CD4-positive, alpha-beta memory T cell (primary cell): Measurements from ENCODE around the gene CRKL. TPM values are rescaled to one million over a fixed set of nuclear protein-coding genes. Genes with fewer than 3 reads are reported as not detected.

Source experiments
- CTCF ChIA-PET: fragments of 350-600 bp; sonication (Branson Sonifier 250); formaldehyde crosslinking; loops from one replicate; lab custom pipeline; 2021; ENCODE audit warnings: inconsistent platforms; ENCODE audit not compliant: partially characterized antibody; lab: Charles Lee
- POLR2A ChIA-PET: fragments of 350-600 bp; sonication (Branson Sonifier 250); formaldehyde crosslinking; loops from one replicate; lab custom pipeline; 2021; ENCODE audit not compliant: partially characterized antibody; lab: Charles Lee
- DNase-seq, 5 donors: peaks; one replicate each; pipeline versions ENCODE4 v3.0.0 to v3.0.0-alpha.2; 2020 to 2022; ENCODE audit warnings: mixed read lengths in 1 of 5
- H3K27ac ChIP-seq: one replicate; pipeline ENCODE4 v1.7.0; 2013; ENCODE audit warnings: low read depth, low read length
- H3K27me3 ChIP-seq: 2 replicates; pipeline ENCODE4 v1.7.0; 2013; ENCODE audit warnings: mild to moderate bottlenecking, low read length, moderate library complexity; ENCODE audit not compliant: insufficient read depth
- H3K36me3 ChIP-seq: 2 replicates; pipeline ENCODE4 v1.7.0; 2013; ENCODE audit warnings: mild to moderate bottlenecking, low read length, moderate library complexity; ENCODE audit not compliant: insufficient read depth
- H3K4me1 ChIP-seq: 2 replicates; pipeline ENCODE4 v1.7.0; 2013; ENCODE audit warnings: mild to moderate bottlenecking, low read length, moderate library complexity; ENCODE audit not compliant: insufficient read depth
- H3K4me3 ChIP-seq, 2 donors: one replicate each; pipeline ENCODE4 v1.7.0; 2013; ENCODE audit warnings: low read length in 2 of 2, mild to moderate bottlenecking in 1 of 2
- H3K9me3 ChIP-seq, 2 donors: one replicate each; pipeline ENCODE4 v1.7.0; 2013; ENCODE audit warnings: low read length in 2 of 2, control low read depth in 1 of 2; ENCODE audit not compliant: control insufficient read depth in 1 of 2
- H3K27ac Mint-ChIP-seq, 7 donors: one replicate each; pipeline ENCODE4 v1.8.0; 2020 to 2021; ENCODE audit warnings: mixed read lengths in 7 of 7, mild to moderate bottlenecking in 6 of 7, inconsistent platforms in 3 of 7, moderate library complexity in 3 of 7
- H3K27me3 Mint-ChIP-seq, 2 donors: one replicate each; pipeline ENCODE4 v1.8.0; 2020 to 2021; ENCODE audit warnings: mixed read lengths in 2 of 2
- H3K36me3 Mint-ChIP-seq, 2 donors: one replicate each; pipeline ENCODE4 v1.8.0; 2020 to 2021; ENCODE audit warnings: mixed read lengths in 2 of 2, inconsistent platforms in 1 of 2, mild to moderate bottlenecking in 1 of 2
- H3K4me1 Mint-ChIP-seq, 4 donors: one replicate each; pipeline ENCODE4 v1.8.0; 2020 to 2021; ENCODE audit warnings: mixed read lengths in 4 of 4, mild to moderate bottlenecking in 1 of 4
- H3K4me3 Mint-ChIP-seq, 8 donors: one replicate each; pipeline ENCODE4 v1.8.0; 2020 to 2021; ENCODE audit warnings: mixed read lengths in 8 of 8, mild to moderate bottlenecking in 7 of 8, moderate library complexity in 6 of 8, inconsistent platforms in 3 of 8
- H3K9me3 Mint-ChIP-seq, 8 donors: one replicate each; pipeline ENCODE4 v1.8.0; 2020 to 2021; ENCODE audit warnings: mixed read lengths in 8 of 8, mild to moderate bottlenecking in 5 of 8, inconsistent platforms in 3 of 8, moderate library complexity in 1 of 8
- intact Hi-C: fragments of 100-400 bp; cut with micrococcal nuclease; formaldehyde crosslinking; loops from one replicate; pipeline ENCODE4 v1.15.1; 2023
- polyA plus RNA-seq, 2 donors: library from polyadenylated mRNA; unstranded; fragments of 300-500 nt; fragmentation: Illumina TruSeq; gene quantifications; one replicate each; pipeline ENCODE4 v1.2.3, GENCODE V29; 2021
- total RNA-seq, 2 experiments: library from RNA; stranded (reverse); gene quantifications; one replicate each; pipeline ENCODE4 v1.2.3, GENCODE V29; 2021

Gene CRKL
- total and polyA plus RNA-seq, 4 experiments from 2014 or later = 39.9 to 86.5 (median 68.2) TPM

DNA sequence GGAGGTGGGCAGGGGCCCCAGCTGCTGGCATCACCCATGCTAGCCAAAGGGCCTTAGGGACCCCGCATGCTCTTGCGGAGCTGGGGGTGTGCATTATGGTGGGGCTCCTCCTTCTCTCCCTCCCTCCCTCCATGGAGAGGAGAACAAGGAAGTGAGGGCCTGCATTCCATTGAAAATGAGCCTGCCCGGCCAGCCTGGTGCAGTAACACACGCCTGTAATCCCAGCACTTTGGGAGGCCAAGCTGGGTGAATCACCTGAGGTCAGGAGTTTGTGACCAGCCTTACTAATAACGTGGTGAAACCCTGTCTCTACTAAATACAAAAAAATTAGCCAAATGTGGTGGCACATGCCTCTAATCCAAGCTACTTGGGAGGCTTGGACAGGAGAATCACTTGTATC, 36.0 kb upstream of the CRKL start:
- intact Hi-C loops = loop anchor here (10.0 kb wide), 1 partner anchor 64 kb away; no protein-coding TSS in a partner anchor
- Histone ChIP-seq H3K9me3 (no peaks in the 10 kb centered on the region), H3K4me3 (no peak overlapping the region), H3K27me3 (no peaks in the 10 kb centered on the region), H3K4me1 (no peaks in the 10 kb centered on the region), H3K36me3 (peaks cover 28% of the 10 kb centered on the region), H3K27ac (no peak overlapping the region)
- Mint-ChIP-seq H3K4me3 (no peak overlapping the region), H3K4me1 (peaks cover 0 to 1% (median 0%) of the 10 kb centered on the region in 4 donors), H3K36me3 (peaks cover 39 to 57% of the 10 kb centered on the region in 2 donors), H3K9me3 (no peaks in the 10 kb centered on the region), H3K27ac (peak overlapping the region in 1 of 7 donors; percentile 59), H3K27me3 (no peaks in the 10 kb centered on the region)
- CTCF ChIA-PET = no interaction called here
- POLR2A ChIA-PET = interaction anchor here (1.1 kb wide), 1 partner anchor 22 kb away, joined by 3 read pairs; no protein-coding TSS in a partner anchor
- no peak for DNase-seq

- H3K36me3 Mint-ChIP-seq = peaks cover 37 to 52% of the 10 kb centered on the region in 2 donors
- H3K27ac Mint-ChIP-seq = no peak overlapping the region
- H3K9me3 Mint-ChIP-seq = no peaks in the 10 kb centered on the region
- Histone ChIP-seq H3K9me3 (no peaks in the 10 kb centered on the region), H3K27me3 (no peaks in the 10 kb centered on the region), H3K27ac (no peak overlapping the region), H3K4me3 (no peak overlapping the region), H3K4me1 (no peaks in the 10 kb centered on the region), H3K36me3 (peaks cover 29% of the 10 kb centered on the region)
- DNase-seq = no peak
- POLR2A ChIA-PET = no interaction called here
- CTCF ChIA-PET = no interaction called here
- H3K4me1 Mint-ChIP-seq = peaks cover 0 to 1% (median 0%) of the 10 kb centered on the region in 4 donors
- intact Hi-C loops = loop anchor here (10.0 kb wide), 1 partner anchor 63 kb away; no protein-coding TSS in a partner anchor
- H3K4me3 Mint-ChIP-seq = no peak overlapping the region
- H3K27me3 Mint-ChIP-seq = no peaks in the 10 kb centered on the region
Measured at GRCh38 chr22:20881869-20882815, 35.1 kb upstream of the CRKL start.

DNA sequence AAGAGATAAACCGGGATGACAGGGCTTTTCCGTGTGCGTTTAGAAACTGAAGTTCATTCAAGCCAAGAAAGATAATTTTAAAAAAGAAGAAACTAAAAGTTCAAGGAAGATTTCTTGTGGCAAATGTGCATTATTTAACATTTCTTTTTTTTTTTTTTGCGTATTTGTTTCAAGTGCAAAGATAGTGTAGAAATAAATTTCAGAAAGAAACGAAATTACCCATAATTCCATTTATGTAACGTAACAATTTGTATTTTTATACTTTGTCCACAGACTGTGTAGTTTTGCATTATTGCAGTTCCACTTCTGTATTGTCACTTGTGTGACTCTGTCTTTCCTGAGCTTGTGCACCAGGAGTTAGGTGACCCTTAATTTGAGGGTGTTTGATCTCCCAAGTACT, 34.4 kb upstream of the CRKL start:
- ChIA-PET POLR2A (no interaction called here), CTCF (no interaction called here)
- Mint-ChIP-seq H3K9me3 (no peaks in the 10 kb centered on the region), H3K27ac (no peak overlapping the region), H3K4me3 (no peak overlapping the region), H3K36me3 (peaks cover 44 to 56% of the 10 kb centered on the region in 2 donors), H3K27me3 (no peaks in the 10 kb centered on the region), H3K4me1 (peaks cover 0 to 1% (median 0%) of the 10 kb centered on the region in 4 donors)
- H3K27me3 ChIP-seq = no peaks in the 10 kb centered on the region
- peaks cover 34% of the 10 kb centered on the region for H3K36me3 ChIP-seq
- no peak overlapping the region for H3K27ac ChIP-seq
- intact Hi-C loops = loop anchor here (10.0 kb wide), 1 partner anchor 62 kb away; no protein-coding TSS in a partner anchor
- DNase-seq = no peak
- no peaks in the 10 kb centered on the region for H3K4me1 ChIP-seq
- no peaks in the 10 kb centered on the region for H3K9me3 ChIP-seq
- H3K4me3 ChIP-seq = no peak overlapping the region

- ChIA-PET CTCF (no interaction called here), POLR2A (no interaction called here)
- no peaks in the 10 kb centered on the region for H3K4me1 ChIP-seq
- H3K4me3 Mint-ChIP-seq = no peak overlapping the region
- no peak for DNase-seq
- H3K27ac Mint-ChIP-seq = peak overlapping the region in 2 of 7 donors; percentile 20 to 22
- peaks cover 50% of the 10 kb centered on the region for H3K36me3 ChIP-seq
- no peaks in the 10 kb centered on the region for H3K9me3 Mint-ChIP-seq
- intact Hi-C loops = loop anchor here (10.0 kb wide), 1 partner anchor 60 kb away; no protein-coding TSS in a partner anchor
- H3K9me3 ChIP-seq = no peaks in the 10 kb centered on the region
- peaks cover 0 to 1% (median 0%) of the 10 kb centered on the region in 4 donors for H3K4me1 Mint-ChIP-seq
- H3K4me3 ChIP-seq = no peak overlapping the region
- H3K27me3 Mint-ChIP-seq = no peaks in the 10 kb centered on the region
- H3K27ac ChIP-seq = no peak overlapping the region
- H3K27me3 ChIP-seq = no peaks in the 10 kb centered on the region
- H3K36me3 Mint-ChIP-seq = peaks cover 55 to 64% of the 10 kb centered on the region in 2 donors
Measured at GRCh38 chr22:20884454-20884853, 32.8 kb upstream of the CRKL start.

- Histone ChIP-seq H3K4me3 (no peak overlapping the region), H3K9me3 (no peaks in the 10 kb centered on the region), H3K27me3 (no peaks in the 10 kb centered on the region), H3K27ac (no peak overlapping the region), H3K4me1 (no peaks in the 10 kb centered on the region), H3K36me3 (peaks cover 56% of the 10 kb centered on the region)
- H3K27ac Mint-ChIP-seq = peak overlapping the region in 2 of 7 donors; percentile 11 to 18
- intact Hi-C loops = loop anchor here (10.0 kb wide), 1 partner anchor 60 kb away; no protein-coding TSS in a partner anchor
- H3K4me3 Mint-ChIP-seq = no peak overlapping the region
- ChIA-PET POLR2A (no interaction called here), CTCF (interaction anchor here (1.0 kb wide), 1 partner anchor 8 kb away, joined by 5 read pairs; no protein-coding TSS in a partner anchor)
- H3K36me3 Mint-ChIP-seq = peaks cover 61 to 69% of the 10 kb centered on the region in 2 donors
- no peaks in the 10 kb centered on the region for H3K27me3 Mint-ChIP-seq
- no peaks in the 10 kb centered on the region for H3K9me3 Mint-ChIP-seq
- peaks cover 0 to 1% (median 0%) of the 10 kb centered on the region in 4 donors for H3K4me1 Mint-ChIP-seq
- no peak for DNase-seq
Measured at GRCh38 chr22:20885017-20885556, 32.1 kb upstream of the CRKL start.

GRCh38 chr22:20885557-20886323, 31.5 kb upstream of the CRKL start:
- peaks cover 52% of the 10 kb centered on the region for H3K36me3 ChIP-seq
- DNase-seq = peak in 3 of 5 donors; percentile 9 to 15 (median 10)
- H3K4me1 ChIP-seq = no peaks in the 10 kb centered on the region
- H3K27me3 ChIP-seq = no peaks in the 10 kb centered on the region
- peaks cover 59 to 63% of the 10 kb centered on the region in 2 donors for H3K36me3 Mint-ChIP-seq
- intact Hi-C loops = loop anchor here (10.0 kb wide), 1 partner anchor 59 kb away; no protein-coding TSS in a partner anchor
- ChIA-PET CTCF (interaction anchor here (0.7 to 1.0 kb wide), 4 partner anchors 9 to 75 kb away, joined by 3 to 5 read pairs (median 4); no protein-coding TSS in a partner anchor), POLR2A (no interaction called here)
- H3K27me3 Mint-ChIP-seq = no peaks in the 10 kb centered on the region
- no peaks in the 10 kb centered on the region for H3K9me3 ChIP-seq
- H3K27ac ChIP-seq = no peak overlapping the region
- no peak overlapping the region for H3K4me3 Mint-ChIP-seq
- no peak overlapping the region for H3K4me3 ChIP-seq
- no peaks in the 10 kb centered on the region for H3K9me3 Mint-ChIP-seq
- H3K4me1 Mint-ChIP-seq = peaks cover 0 to 1% (median 0%) of the 10 kb centered on the region in 4 donors
- H3K27ac Mint-ChIP-seq = peak overlapping the region in 1 of 7 donors; percentile 11
